ENCODE data around the gene PTTG2. TPM values are rescaled to one million over a fixed set of nuclear protein-coding genes. Genes with fewer than 3 reads are reported as not detected.
A peak's percentile ranks its signal among the peaks of the same experiment; 100 is the strongest.

Gene PTTG2
- total RNA-seq, 4 donors from 2014 or later = 2.1 TPM; not detected in 3

GRCh38 chr4:37999965-38000364 lies 39.8 kb downstream of the PTTG2 start:
- no peaks in the 10 kb centered on the region for H3K9me3 ChIP-seq
- H3K27ac ChIP-seq = no peak overlapping the region
- no peak for DNase-seq
- in situ Hi-C loops (cut with MboI; ENCODE audit: low sequenced_read_pairs in 4 of 4) (no loop called here), intact Hi-C loops (cut with DNase I; ENCODE audit: low total_unique reads) (no loop called here)
- TF ChIP-seq POLR2A (IDR thresholded peaks at IDR 0.05) = no peak
- TF ChIP-seq, protein P1, sequence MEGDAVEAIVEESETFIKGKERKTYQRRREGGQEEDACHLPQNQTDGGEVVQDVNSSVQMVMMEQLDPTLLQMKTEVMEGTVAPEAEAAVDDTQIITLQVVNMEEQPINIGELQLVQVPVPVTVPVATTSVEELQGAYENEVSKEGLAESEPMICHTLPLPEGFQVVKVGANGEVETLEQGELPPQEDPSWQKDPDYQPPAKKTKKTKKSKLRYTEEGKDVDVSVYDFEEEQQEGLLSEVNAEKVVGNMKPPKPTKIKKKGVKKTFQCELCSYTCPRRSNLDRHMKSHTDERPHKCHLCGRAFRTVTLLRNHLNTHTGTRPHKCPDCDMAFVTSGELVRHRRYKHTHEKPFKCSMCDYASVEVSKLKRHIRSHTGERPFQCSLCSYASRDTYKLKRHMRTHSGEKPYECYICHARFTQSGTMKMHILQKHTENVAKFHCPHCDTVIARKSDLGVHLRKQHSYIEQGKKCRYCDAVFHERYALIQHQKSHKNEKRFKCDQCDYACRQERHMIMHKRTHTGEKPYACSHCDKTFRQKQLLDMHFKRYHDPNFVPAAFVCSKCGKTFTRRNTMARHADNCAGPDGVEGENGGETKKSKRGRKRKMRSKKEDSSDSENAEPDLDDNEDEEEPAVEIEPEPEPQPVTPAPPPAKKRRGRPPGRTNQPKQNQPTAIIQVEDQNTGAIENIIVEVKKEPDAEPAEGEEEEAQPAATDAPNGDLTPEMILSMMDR (IDR thresholded peaks at IDR 0.05 in 4 of 5, conservative IDR thresholded peaks at IDR 0.05 in 1 of 5) = no peak
- no peaks in the 10 kb centered on the region for H3K27me3 ChIP-seq
- no peaks in the 10 kb centered on the region for H3K36me3 ChIP-seq
- no peak overlapping the region for H3K4me3 ChIP-seq
- peaks cover 24 to 28% of the 10 kb centered on the region in 2 donors for H3K4me1 ChIP-seq
- no peak for ATAC-seq

- Histone ChIP-seq H3K27me3 (no peaks in the 10 kb centered on the region), H3K9me3 (no peaks in the 10 kb centered on the region), H3K4me1 (peaks cover 12 to 29% of the 10 kb centered on the region in 2 donors), H3K4me3 (no peak overlapping the region), H3K27ac (no peak overlapping the region), H3K36me3 (no peaks in the 10 kb centered on the region)
- DNase-seq (no peak), ATAC-seq (no peak)
- in situ Hi-C loops (cut with MboI; ENCODE audit: low sequenced_read_pairs in 4 of 4) = no loop called here
- intact Hi-C loops (cut with DNase I; ENCODE audit: low total_unique reads) = no loop called here
- TF ChIP-seq, protein P1 (IDR thresholded peaks at IDR 0.05 in 4 of 5, conservative IDR thresholded peaks at IDR 0.05 in 1 of 5) = no peak
- TF ChIP-seq POLR2A (IDR thresholded peaks at IDR 0.05) = no peak
Observed at GRCh38 chr4:38001927-38002326, 41.7 kb downstream of the PTTG2 start.

- no peaks in the 10 kb centered on the region for H3K36me3 ChIP-seq
- no peaks in the 10 kb centered on the region for H3K27me3 ChIP-seq
- TF ChIP-seq POLR2A (IDR thresholded peaks at IDR 0.05) = no peak
- TF ChIP-seq, protein P1 (IDR thresholded peaks at IDR 0.05 in 4 of 5, conservative IDR thresholded peaks at IDR 0.05 in 1 of 5) = no peak
- ATAC-seq (peak in 1 of 2 donors; percentile 16), DNase-seq (no peak)
- intact Hi-C loops (cut with DNase I; ENCODE audit: low total_unique reads) = no loop called here
- H3K27ac ChIP-seq = no peak overlapping the region
- no peaks in the 10 kb centered on the region for H3K9me3 ChIP-seq
- in situ Hi-C loops (cut with MboI; ENCODE audit: low sequenced_read_pairs in 4 of 4) = no loop called here
- no peak overlapping the region for H3K4me3 ChIP-seq
- H3K4me1 ChIP-seq = peaks cover 10 to 27% of the 10 kb centered on the region in 2 donors
Observed at GRCh38 chr4:38002451-38003071, 42.4 kb downstream of the PTTG2 start.

- H3K27me3 ChIP-seq = no peaks in the 10 kb centered on the region
- peaks cover 12 to 27% of the 10 kb centered on the region in 2 donors for H3K4me1 ChIP-seq
- no peak for ATAC-seq
- no peak overlapping the region for H3K4me3 ChIP-seq
- H3K9me3 ChIP-seq = no peaks in the 10 kb centered on the region
- H3K36me3 ChIP-seq = no peaks in the 10 kb centered on the region
- no peak for TF ChIP-seq POLR2A (IDR thresholded peaks at IDR 0.05)
- TF ChIP-seq, protein P1 (IDR thresholded peaks at IDR 0.05 in 4 of 5, conservative IDR thresholded peaks at IDR 0.05 in 1 of 5) = no peak
- H3K27ac ChIP-seq = no peak overlapping the region
- in situ Hi-C loops (cut with MboI; ENCODE audit: low sequenced_read_pairs in 4 of 4) = no loop called here
- intact Hi-C loops (cut with DNase I; ENCODE audit: low total_unique reads) = no loop called here
- DNase-seq = no peak
Observed at GRCh38 chr4:38003102-38003501, 42.9 kb downstream of the PTTG2 start.

GRCh38 chr4:38003628-38004027 lies 43.4 kb downstream of the PTTG2 start:
- Histone ChIP-seq H3K4me3 (no peak overlapping the region), H3K9me3 (no peaks in the 10 kb centered on the region), H3K36me3 (no peaks in the 10 kb centered on the region), H3K27me3 (no peaks in the 10 kb centered on the region), H3K27ac (no peak overlapping the region), H3K4me1 (peaks cover 17 to 27% of the 10 kb centered on the region in 2 donors)
- ATAC-seq (no peak), DNase-seq (no peak)
- intact Hi-C loops (cut with DNase I; ENCODE audit: low total_unique reads) = no loop called here
- no peak for TF ChIP-seq POLR2A (IDR thresholded peaks at IDR 0.05)
- TF ChIP-seq, protein P1 (IDR thresholded peaks at IDR 0.05 in 4 of 5, conservative IDR thresholded peaks at IDR 0.05 in 1 of 5) = no peak
- in situ Hi-C loops (cut with MboI; ENCODE audit: low sequenced_read_pairs in 4 of 4) = no loop called here
